Stimulated activated CD8-positive, alpha-beta memory T cell treated with anti-CD3 and anti-CD28 coated beads, Interleukin-12 subunit alpha, Interleukin-12 subunit beta, amount 100 ng/mL, for 24 hours (primary cell): Measurements from ENCODE around the gene ANHX.
A peak's percentile ranks its signal among the peaks of the same experiment; 100 is the strongest.

Experiments
- DNase-seq: peaks from one replicate; pipeline ENCODE4 v3.0.0-alpha.2; 2020; ENCODE audit errors: extremely low read depth

Gene ANHX

GRCh38 chr12:133203344-133204263 lies 32.1 kb downstream of the ANHX start:
- DNase-seq, result no peak

GRCh38 chr12:133202493-133203343 lies 33.0 kb downstream of the ANHX start:
- no peak for DNase-seq

- DNase-seq, result no peak
These were observed 33.8 kb downstream of the ANHX start for GRCh38 chr12:133201888-133202287.

GRCh38 chr12:133192847-133193246 lies 42.8 kb downstream of the ANHX start:
- DNase-seq, result no peak

- DNase-seq, result no peak
These were observed 45.5 kb downstream of the ANHX start for GRCh38 chr12:133190176-133190575.

GRCh38 chr12:133181238-133181959 lies 54.3 kb downstream of the ANHX start, which contains the start of gene ZNF268:
TSS of gene ZNF268 (plus strand) at chr12:133181495. CDS start at chr12:133181998, 503 bp downstream.
- DNase-seq, result peak; percentile 80

- DNase-seq, result no peak
These were observed 55.0 kb downstream of the ANHX start for GRCh38 chr12:133180669-133181068.

- DNase-seq, result no peak
These were observed 60.8 kb downstream of the ANHX start for GRCh38 chr12:133174901-133175300.

- no peak for DNase-seq
These were observed 63.2 kb downstream of the ANHX start for GRCh38 chr12:133172491-133172890.
